Neutrophil (primary cell): ENCODE data around the gene KLK6.

Experiments used
- H3K27ac ChIP-seq: fragments of 200-600 bp; sonication (generic); 2 replicates; pipeline ENCODE4 v1.5.1; 2016; ENCODE audit warnings: mild to moderate bottlenecking, moderate library complexity
- H3K27me3 ChIP-seq: fragments of 200-600 bp; sonication (generic); 2 replicates; pipeline ENCODE4 v1.6.0; 2016; ENCODE audit warnings: mild to moderate bottlenecking
- H3K36me3 ChIP-seq: fragments of 200-600 bp; sonication (generic); 2 replicates; pipeline ENCODE4 v1.5.1; 2017
- H3K4me1 ChIP-seq, 2 experiments: fragments of 200-600 bp in 1 of 2; sonication (generic) in 1 of 2; 1 replicate in 1 of 2; 2 replicates in 1 of 2; pipeline versions ENCODE4 v1.5.1 to v1.6.1; 2013 to 2016; ENCODE audit warnings: low read depth in 1 of 2, low read length in 1 of 2, mild to moderate bottlenecking in 1 of 2, moderate library complexity in 1 of 2; ENCODE audit not compliant: control insufficient read depth in 1 of 2, insufficient read depth in 1 of 2
- H3K4me3 ChIP-seq, 2 experiments: fragments of 200-600 bp in 1 of 2; sonication (generic) in 1 of 2; 1 replicate in 1 of 2; 2 replicates in 1 of 2; pipeline ENCODE4 v1.5.1; 2013 to 2016; ENCODE audit warnings: low read depth in 1 of 2, low read length in 1 of 2, mild to moderate bottlenecking in 1 of 2, moderate library complexity in 1 of 2
- H3K9me3 ChIP-seq: fragments of 200-600 bp; sonication (generic); 2 replicates; pipeline ENCODE4 v1.5.1; 2016
- CTCF ChIP-seq: fragments of 200-600 bp; sonication (generic); IDR thresholded peaks from 2 replicates; pipeline ENCODE4 v1.5.1; 2016; ENCODE audit warnings: antibody characterized with exemption

The KLK6 gene

GRCh38 chr19:50983625-50984292 lies 14.4 kb upstream of the KLK6 start, which contains the start of gene KLK7:
Gene KLK7 (minus strand): TSS chr19:50983917. CDS start chr19:50982399, 1,518 bp downstream.
- Histone ChIP-seq H3K27ac (no peak within 1 kb of the TSS), H3K4me3 (no peak within 1 kb of the TSS), H3K27me3 (peaks cover 71% of the 10 kb centered on the region), H3K4me1 (no peaks in the 10 kb centered on the region), H3K9me3 (no peaks in the 10 kb centered on the region), H3K36me3 (no peaks in the 10 kb centered on the region)
- no peak for TF ChIP-seq CTCF

DNA sequence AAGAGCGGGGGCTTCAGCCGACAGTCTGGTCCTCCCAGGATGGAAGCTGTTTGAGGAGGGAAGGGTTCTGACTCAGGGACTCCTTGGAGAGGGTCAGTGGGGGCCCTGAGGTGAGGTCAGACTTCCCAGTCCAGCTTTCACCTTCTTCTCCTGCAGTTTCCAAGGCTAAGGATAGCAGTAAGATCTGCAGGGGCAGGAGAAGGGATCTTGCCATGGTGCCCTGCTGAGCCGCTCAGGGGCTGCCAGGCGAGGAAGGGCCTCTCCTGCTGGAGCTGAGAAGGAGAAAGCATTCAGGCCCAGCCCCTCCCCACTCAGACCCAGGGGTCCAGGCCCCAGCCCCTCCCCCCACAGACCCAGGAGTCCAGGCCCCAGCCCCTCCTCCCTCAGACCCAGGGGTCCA lies 12.8 kb upstream of the KLK6 start:
- Histone ChIP-seq H3K27ac (no peak overlapping the region), H3K9me3 (no peaks in the 10 kb centered on the region), H3K4me3 (no peak overlapping the region), H3K27me3 (peaks cover 59% of the 10 kb centered on the region), H3K4me1 (no peaks in the 10 kb centered on the region), H3K36me3 (no peaks in the 10 kb centered on the region)
- TF ChIP-seq CTCF = no peak

- Histone ChIP-seq H3K9me3 (no peaks in the 10 kb centered on the region), H3K27me3 (peaks cover 62% of the 10 kb centered on the region), H3K27ac (no peak overlapping the region), H3K36me3 (no peaks in the 10 kb centered on the region), H3K4me3 (no peak overlapping the region), H3K4me1 (no peaks in the 10 kb centered on the region)
- TF ChIP-seq CTCF = no peak
These were observed 12.3 kb upstream of the KLK6 start for GRCh38 chr19:50981587-50982146.

DNA sequence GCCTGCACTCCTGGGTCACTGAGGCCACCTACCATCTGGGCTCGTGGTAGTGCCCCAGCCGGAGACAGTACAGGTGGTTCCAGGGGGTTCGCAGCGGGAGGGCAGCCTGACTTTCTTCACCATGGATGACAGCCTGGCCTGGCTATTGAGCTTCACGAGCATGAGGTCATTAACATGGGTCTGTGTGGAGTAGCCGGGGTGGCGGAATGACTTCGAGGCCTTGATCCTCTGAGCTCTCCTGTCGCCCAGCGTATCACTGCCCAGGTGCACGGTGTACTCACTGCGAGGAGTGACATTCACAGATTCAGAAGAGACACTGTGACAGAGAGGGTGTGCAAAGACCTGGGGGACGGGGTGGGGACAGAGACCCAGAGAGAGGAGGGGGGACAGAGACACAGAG lies 10.8 kb upstream of the KLK6 start:
- TF ChIP-seq CTCF = no peak
- peaks cover 62% of the 10 kb centered on the region for H3K27me3 ChIP-seq

GRCh38 chr19:50979758-50980157 lies 10.4 kb upstream of the KLK6 start:
- Histone ChIP-seq H3K4me1 (no peaks in the 10 kb centered on the region), H3K4me3 (no peak overlapping the region), H3K36me3 (no peaks in the 10 kb centered on the region), H3K27ac (no peak overlapping the region), H3K27me3 (peaks cover 58% of the 10 kb centered on the region), H3K9me3 (no peaks in the 10 kb centered on the region)
- no peak for TF ChIP-seq CTCF

More for the DNA sequence above, 10.8 kb upstream of the KLK6 start:
- Histone ChIP-seq H3K9me3 (no peaks in the 10 kb centered on the region), H3K36me3 (no peaks in the 10 kb centered on the region), H3K4me1 (no peaks in the 10 kb centered on the region), H3K4me3 (no peak overlapping the region), H3K27ac (no peak overlapping the region)
